Activated CD8-positive, alpha-beta T cell treated with anti-CD3 and anti-CD28 coated beads for 36 hours (primary cell): ENCODE measurements around the gene MOGAT1. TPM values are rescaled to one million over a fixed set of nuclear protein-coding genes. Genes with fewer than 3 reads are reported as not detected.

Experiments
- ATAC-seq: fragments of 200-7000 bp; cut with Tn5 transposase; one replicate; pipeline ENCODE4 v1.10.0; 2021; ENCODE audit warnings: mild to moderate bottlenecking, moderate library complexity
- CTCF ChIA-PET: fragments of 350-600 bp; sonication (Branson Sonifier 250); formaldehyde crosslinking; loops from one replicate; lab custom pipeline; 2021; ENCODE audit warnings: antibody characterized with exemption; lab: Charles Lee
- POLR2A ChIA-PET: fragments of 350-600 bp; sonication (Branson Sonifier 250); formaldehyde crosslinking; loops from one replicate; lab custom pipeline; 2021; ENCODE audit warnings: antibody characterized with exemption; lab: Charles Lee
- DNase-seq: peaks from one replicate; pipeline ENCODE4 v3.0.0-alpha.2; 2020
- H3K27ac Mint-ChIP-seq: one replicate; pipeline ENCODE4 v1.8.0; 2021; ENCODE audit warnings: mild to moderate bottlenecking, mixed read lengths
- H3K27me3 Mint-ChIP-seq: one replicate; pipeline ENCODE4 v1.8.0; 2021; ENCODE audit warnings: mixed read lengths
- H3K36me3 Mint-ChIP-seq: one replicate; pipeline ENCODE4 v1.8.0; 2021; ENCODE audit warnings: low read depth, mixed read lengths
- H3K4me1 Mint-ChIP-seq: one replicate; pipeline ENCODE4 v1.8.0; 2021; ENCODE audit warnings: low read depth, mixed read lengths
- H3K4me3 Mint-ChIP-seq: one replicate; pipeline ENCODE4 v1.8.0; 2021; ENCODE audit warnings: mild to moderate bottlenecking, moderate library complexity, mixed read lengths
- H3K9me3 Mint-ChIP-seq: one replicate; pipeline ENCODE4 v1.8.0; 2021; ENCODE audit warnings: mixed read lengths
- intact Hi-C: fragments of 100-400 bp; cut with micrococcal nuclease; formaldehyde crosslinking; loops from one replicate; pipeline ENCODE4 v1.10.0; 2022
- total RNA-seq, 2 experiments: library from RNA; stranded (reverse); gene quantifications; one replicate each; pipeline ENCODE4 v1.2.3, GENCODE V29; 2021
- TF ChIP-seq, protein P1 (sequence below): fragments of 200-600 bp; IDR thresholded peaks from one replicate; pipeline ENCODE4 v1.8.0; 2022; ENCODE audit warnings: antibody characterized with exemption, mild to moderate bottlenecking

The MOGAT1 gene
- total RNA-seq, 2 experiments from 2014 or later, result not detected

DNA sequence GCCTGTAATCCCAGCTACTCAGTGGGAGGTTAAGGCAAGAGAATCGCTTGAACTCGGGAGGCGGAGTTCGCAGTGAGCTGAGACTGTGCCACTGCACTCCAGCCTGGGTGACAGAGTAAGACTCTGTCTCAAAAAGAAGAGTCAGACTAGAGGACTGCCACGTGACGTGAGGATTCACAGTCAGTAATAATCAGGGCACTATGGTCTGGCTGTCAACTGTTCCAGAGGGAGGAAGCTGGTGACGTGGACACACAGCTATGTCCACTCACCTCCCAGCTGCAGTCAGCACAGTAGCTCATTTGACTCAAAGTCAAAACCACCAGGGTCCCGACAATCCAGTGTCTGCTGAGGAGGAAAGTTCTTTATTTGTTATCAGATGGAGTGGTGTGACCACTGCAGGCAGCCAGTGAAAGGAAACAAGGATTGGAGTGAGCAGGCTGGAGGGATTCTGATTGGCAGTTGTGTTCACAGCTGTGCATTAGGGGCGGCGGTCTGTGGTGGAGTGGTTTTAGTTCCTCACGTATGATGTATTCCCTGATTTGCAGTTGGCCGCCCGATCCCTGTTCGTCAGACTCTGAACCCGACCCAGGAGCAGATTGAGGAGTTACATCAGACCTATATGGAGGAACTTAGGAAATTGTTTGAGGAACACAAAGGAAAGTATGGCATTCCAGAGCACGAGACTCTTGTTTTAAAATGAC is 37.9 kb downstream of the MOGAT1 start:
- ChIA-PET POLR2A (interaction anchor here (0.7 kb wide), 1 partner anchor 230 kb away, joined by 3 read pairs; no protein-coding TSS in a partner anchor), CTCF (interaction anchor here (0.6 to 7.8 kb wide), 21 partner anchors 8 to 262 kb away, joined by 3 to 65 read pairs (median 4); no protein-coding TSS in a partner anchor)
- Mint-ChIP-seq H3K36me3 (no peaks in the 10 kb centered on the region), H3K27me3 (peaks cover 15% of the 10 kb centered on the region), H3K9me3 (no peaks in the 10 kb centered on the region), H3K4me1 (peaks cover 6% of the 10 kb centered on the region), H3K4me3 (no peak overlapping the region), H3K27ac (no peak overlapping the region)
- TF ChIP-seq, protein P1, sequence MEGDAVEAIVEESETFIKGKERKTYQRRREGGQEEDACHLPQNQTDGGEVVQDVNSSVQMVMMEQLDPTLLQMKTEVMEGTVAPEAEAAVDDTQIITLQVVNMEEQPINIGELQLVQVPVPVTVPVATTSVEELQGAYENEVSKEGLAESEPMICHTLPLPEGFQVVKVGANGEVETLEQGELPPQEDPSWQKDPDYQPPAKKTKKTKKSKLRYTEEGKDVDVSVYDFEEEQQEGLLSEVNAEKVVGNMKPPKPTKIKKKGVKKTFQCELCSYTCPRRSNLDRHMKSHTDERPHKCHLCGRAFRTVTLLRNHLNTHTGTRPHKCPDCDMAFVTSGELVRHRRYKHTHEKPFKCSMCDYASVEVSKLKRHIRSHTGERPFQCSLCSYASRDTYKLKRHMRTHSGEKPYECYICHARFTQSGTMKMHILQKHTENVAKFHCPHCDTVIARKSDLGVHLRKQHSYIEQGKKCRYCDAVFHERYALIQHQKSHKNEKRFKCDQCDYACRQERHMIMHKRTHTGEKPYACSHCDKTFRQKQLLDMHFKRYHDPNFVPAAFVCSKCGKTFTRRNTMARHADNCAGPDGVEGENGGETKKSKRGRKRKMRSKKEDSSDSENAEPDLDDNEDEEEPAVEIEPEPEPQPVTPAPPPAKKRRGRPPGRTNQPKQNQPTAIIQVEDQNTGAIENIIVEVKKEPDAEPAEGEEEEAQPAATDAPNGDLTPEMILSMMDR, result no peak
- DNase-seq (peak; percentile 15), ATAC-seq (no peak)
- intact Hi-C loops, result loop anchor here (5.0 kb wide), 1 partner anchor 103 kb away; no protein-coding TSS in a partner anchor

DNA sequence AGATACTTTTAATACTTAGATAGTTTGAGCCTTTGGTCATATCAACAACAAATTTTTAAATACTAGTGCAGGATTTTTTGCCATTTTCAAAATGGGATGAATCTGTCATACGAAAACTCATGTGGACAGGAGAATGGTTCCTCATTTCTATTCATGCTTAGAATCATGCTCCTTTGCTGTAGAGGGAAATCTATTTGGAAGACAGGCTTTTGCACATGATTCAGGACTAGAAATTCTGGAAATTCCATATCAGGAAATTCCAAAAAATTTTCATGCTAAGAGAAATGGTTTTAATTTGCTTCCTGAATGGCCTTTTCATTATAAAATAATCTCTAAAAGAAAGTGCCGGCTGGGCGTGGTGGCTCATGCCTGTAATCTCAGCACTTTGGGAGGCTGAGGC is 39.3 kb downstream of the MOGAT1 start:
- H3K36me3 Mint-ChIP-seq, result no peaks in the 10 kb centered on the region
- H3K4me1 Mint-ChIP-seq, result peaks cover 9% of the 10 kb centered on the region
- intact Hi-C loops, result no loop called here
- no peak for DNase-seq
- ATAC-seq, result no peak
- no peaks in the 10 kb centered on the region for H3K9me3 Mint-ChIP-seq
- peaks cover 18% of the 10 kb centered on the region for H3K27me3 Mint-ChIP-seq
- TF ChIP-seq, protein P1, result no peak
- H3K27ac Mint-ChIP-seq, result no peak overlapping the region
- no peak overlapping the region for H3K4me3 Mint-ChIP-seq
- POLR2A ChIA-PET, result no interaction called here
- CTCF ChIA-PET, result interaction anchor here (1.1 to 7.8 kb wide), 3 partner anchors 19 to 192 kb away, joined by 3 to 65 read pairs (median 5); no protein-coding TSS in a partner anchor

DNA sequence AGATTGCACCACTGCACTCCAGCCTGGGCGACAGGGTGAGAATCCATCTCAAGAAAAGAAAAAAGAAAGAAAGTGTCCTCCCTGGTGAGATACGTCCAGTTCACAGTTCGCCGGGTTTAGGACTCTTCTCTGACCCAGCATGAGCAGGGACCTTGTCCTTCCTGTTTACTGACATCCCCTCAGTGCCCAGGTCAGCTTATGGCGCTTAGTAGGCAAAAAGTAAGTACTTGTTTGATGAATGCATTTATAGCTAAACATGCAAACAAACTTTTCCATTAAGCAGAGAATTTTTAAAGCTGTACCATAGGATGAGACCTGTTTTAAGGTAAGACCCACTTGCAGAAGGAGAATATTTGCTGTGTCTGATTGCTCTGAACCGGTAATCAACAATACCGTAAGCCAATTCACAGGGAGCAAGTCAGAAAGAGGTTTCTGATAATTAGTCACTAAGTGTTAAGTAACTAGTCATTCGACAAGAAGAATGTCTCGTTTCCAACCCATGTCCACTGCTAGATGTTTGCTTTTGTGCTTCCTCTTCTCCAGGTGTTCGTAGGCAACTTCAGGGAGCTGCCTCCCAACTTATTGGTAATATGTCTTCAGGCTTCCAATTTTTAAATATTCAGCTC is 40.0 kb downstream of the MOGAT1 start:
- Mint-ChIP-seq H3K9me3 (no peaks in the 10 kb centered on the region), H3K4me1 (peaks cover 13% of the 10 kb centered on the region), H3K27ac (no peak overlapping the region), H3K27me3 (peaks cover 17% of the 10 kb centered on the region), H3K36me3 (no peaks in the 10 kb centered on the region), H3K4me3 (no peak overlapping the region)
- TF ChIP-seq, protein P1, result no peak
- intact Hi-C loops, result no loop called here
- ChIA-PET CTCF (interaction anchor here (0.9 to 7.8 kb wide), 3 partner anchors 26 to 228 kb away, joined by 3 to 65 read pairs (median 3); no protein-coding TSS in a partner anchor), POLR2A (no interaction called here)
- DNase-seq (no peak), ATAC-seq (no peak)

DNA sequence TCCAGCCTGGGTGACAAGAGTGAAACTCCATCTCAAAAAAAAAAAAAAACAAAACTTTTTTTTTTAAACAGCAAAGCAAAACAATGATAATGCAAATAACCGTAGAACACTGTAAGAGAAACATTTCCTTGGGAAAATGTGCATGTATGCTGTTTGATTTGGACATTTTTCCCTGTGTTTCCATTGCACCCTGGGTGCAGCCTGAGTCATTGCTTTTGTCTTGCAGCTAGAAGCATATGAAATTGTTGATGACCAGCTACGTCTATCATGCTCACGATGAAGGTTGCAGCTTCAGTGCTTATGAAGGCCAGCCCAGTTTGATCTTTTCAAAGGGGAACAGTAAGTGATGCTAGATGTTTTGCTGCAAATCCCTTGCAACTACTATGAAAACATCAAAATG is 41.5 kb downstream of the MOGAT1 start:
- Mint-ChIP-seq H3K4me3 (no peak overlapping the region), H3K36me3 (no peaks in the 10 kb centered on the region), H3K4me1 (peaks cover 7% of the 10 kb centered on the region), H3K9me3 (no peaks in the 10 kb centered on the region), H3K27me3 (peaks cover 14% of the 10 kb centered on the region), H3K27ac (no peak overlapping the region)
- intact Hi-C loops, result no loop called here
- ATAC-seq (no peak), DNase-seq (no peak)
- ChIA-PET POLR2A (no interaction called here), CTCF (interaction anchor here (1.0 to 1.7 kb wide), 2 partner anchors 11 to 190 kb away, joined by 4 to 5 read pairs; no protein-coding TSS in a partner anchor)
- TF ChIP-seq, protein P1, result no peak
